SK-N-SH (cell line): ENCODE results near the gene PYGM. TPM values are rescaled to one million over a fixed set of nuclear protein-coding genes. Genes with fewer than 3 reads are reported as not detected.
A peak's percentile ranks its signal among the peaks of the same experiment; 100 is the strongest.

Experiments used
- CTCF ChIA-PET: fragments of 300-600, 350-600 bp; formaldehyde crosslinking; extraction: SDS; loops from one replicate; lab custom pipeline; 2021; lab: Yijun Ruan, JAX
- POLR2A ChIA-PET: fragments of 350-600 bp; sonication (Branson Sonifier 250); formaldehyde crosslinking; extraction: SDS; loops from one replicate; lab custom pipeline; 2020; ENCODE audit warnings: antibody characterized with exemption, inconsistent platforms; lab: Yijun Ruan, JAX
- DNase-seq: peaks from one replicate; pipeline ENCODE4 v3.0.0; 2012
- H2AFZ ChIP-seq: fragments of 200-600 bp; sonication (generic); 2 replicates; pipeline ENCODE4 v1.8.1; 2016; ENCODE audit warnings: antibody characterized with exemption, mild to moderate bottlenecking, low read depth
- H3F3A ChIP-seq: fragments of 200-600 bp; sonication (generic); replicated peaks from 2 replicates; pipeline ENCODE3; 2016; ENCODE audit warnings: antibody characterized with exemption, mild to moderate bottlenecking; ENCODE audit not compliant: insufficient read depth
- H3K27ac ChIP-seq, 2 experiments: fragments of 200-500 bp in 1 of 2; fragments of 200-600 bp in 1 of 2; sonication (Bioruptor generic) in 1 of 2; sonication (generic), shearing (Covaris generic) in 1 of 2; 2 replicates each; pipeline versions ENCODE4 v1.5.1 to v1.6.1; 2014 to 2016; ENCODE audit warnings: low read depth in 2 of 2, inconsistent platforms in 1 of 2, low read length in 1 of 2, mild to moderate bottlenecking in 1 of 2, mixed read lengths in 1 of 2
- H3K27me3 ChIP-seq: fragments of 200-600 bp; sonication (generic), shearing (Covaris generic); 2 replicates; pipeline ENCODE4 v1.6.1; 2016; ENCODE audit warnings: mixed run types; ENCODE audit not compliant: insufficient read depth
- H3K36me3 ChIP-seq, 2 experiments: fragments of 200-500 bp in 1 of 2; fragments of 200-600 bp in 1 of 2; sonication (Bioruptor generic) in 1 of 2; sonication (generic) in 1 of 2; replicated peaks in 1 of 2; 2 replicates each; pipeline versions ENCODE3 to v1.5.1; 2014 to 2016; ENCODE audit warnings: low read length in 1 of 2, mild to moderate bottlenecking in 1 of 2; ENCODE audit not compliant: insufficient read depth in 2 of 2, control insufficient read depth in 1 of 2
- H3K4me1 ChIP-seq, 2 experiments: fragments of 200-500 bp in 1 of 2; fragments of 200-600 bp in 1 of 2; sonication (Bioruptor generic) in 1 of 2; sonication (generic), shearing (Covaris generic) in 1 of 2; 2 replicates each; pipeline versions ENCODE4 v1.5.1 to v1.6.1; 2014 to 2016; ENCODE audit warnings: low read depth in 1 of 2, low read length in 1 of 2, mixed run types in 1 of 2; ENCODE audit not compliant: insufficient read depth in 2 of 2, control insufficient read depth in 1 of 2
- H3K4me2 ChIP-seq: fragments of 200-600 bp; sonication (generic), shearing (Covaris generic); 2 replicates; pipeline ENCODE4 v1.6.1; 2017; ENCODE audit warnings: mixed run types
- H3K4me3 ChIP-seq, 2 experiments: fragments of 200-500 bp in 1 of 2; fragments of 200-600 bp in 1 of 2; sonication (Bioruptor generic) in 1 of 2; sonication (generic), shearing (Covaris generic) in 1 of 2; 2 replicates each; pipeline versions ENCODE4 v1.5.1 to v1.8.1; 2014 to 2016; ENCODE audit warnings: low read depth in 2 of 2, inconsistent platforms in 1 of 2, low read length in 1 of 2, mild to moderate bottlenecking in 1 of 2, mixed read lengths in 1 of 2, moderate library complexity in 1 of 2
- H3K79me2 ChIP-seq: fragments of 200-600 bp; sonication (generic); 2 replicates; pipeline ENCODE4 v1.8.1; 2017; ENCODE audit warnings: mild to moderate bottlenecking; ENCODE audit not compliant: insufficient read depth
- H3K9ac ChIP-seq: fragments of 200-600 bp; sonication (generic); 2 replicates; pipeline ENCODE4 v1.6.1; 2017; ENCODE audit warnings: mixed run types
- H3K9me2 ChIP-seq: fragments of 200-600 bp; sonication (generic); 2 replicates; pipeline ENCODE4 v1.6.1; 2017; ENCODE audit warnings: mixed run types
- H3K9me3 ChIP-seq: fragments of 200-600 bp; sonication (generic); 2 replicates; pipeline ENCODE4 v1.6.1; 2017; ENCODE audit warnings: mixed run types, mild to moderate bottlenecking, moderate library complexity
- H4K20me1 ChIP-seq: fragments of 200-600 bp; sonication (generic); 2 replicates; pipeline ENCODE4 v1.6.1; 2017; ENCODE audit warnings: mild to moderate bottlenecking, mixed run types; ENCODE audit not compliant: insufficient read depth
- CHD2 ChIP-seq: fragments of 150-350 bp; IDR thresholded peaks from 2 replicates; pipeline ENCODE4 v1.6.1; 2018; ENCODE audit warnings: low read length; ENCODE audit not compliant: partially characterized antibody
- CTCF ChIP-seq: fragments of 200-600 bp; sonication (generic); IDR thresholded peaks from 2 replicates; pipeline ENCODE4 v1.6.1; 2017; ENCODE audit warnings: antibody characterized with exemption, mild to moderate bottlenecking, moderate library complexity
- GABPA ChIP-seq: IDR thresholded peaks from 2 replicates; pipeline ENCODE4 v1.4.0; 2012; ENCODE audit warnings: low read depth, mild to moderate bottlenecking
- GATA2 ChIP-seq: sonication (generic); formaldehyde crosslinking; IDR thresholded peaks from 2 replicates; pipeline ENCODE4 v1.5.0; 2020; ENCODE audit warnings: mild to moderate bottlenecking, missing genetic modification reagents
- JUND ChIP-seq: IDR thresholded peaks from 2 replicates; pipeline ENCODE4 v1.4.0; 2012
- MEF2A ChIP-seq: IDR thresholded peaks from 2 replicates; pipeline ENCODE4 v1.4.0; 2012; ENCODE audit warnings: low read depth, borderline replicate concordance
- NFIC ChIP-seq: IDR thresholded peaks from 2 replicates; pipeline ENCODE4 v1.4.0; 2012; ENCODE audit warnings: borderline replicate concordance
- NRF1 ChIP-seq: IDR thresholded peaks from 2 replicates; pipeline ENCODE4 v1.6.1; 2012; ENCODE audit warnings: low read depth, mild to moderate bottlenecking, low read length
- RAD21 ChIP-seq: IDR thresholded peaks from 2 replicates; pipeline ENCODE4 v1.6.1; 2012; ENCODE audit warnings: mild to moderate bottlenecking, low read length
- RXRA ChIP-seq: IDR thresholded peaks from 2 replicates; pipeline ENCODE4 v1.4.0; 2012; ENCODE audit warnings: low read depth, mild to moderate bottlenecking, borderline replicate concordance
- SMC3 ChIP-seq: IDR thresholded peaks from 2 replicates; pipeline ENCODE4 v1.6.1; 2012; ENCODE audit warnings: low read depth, low read length, improper control_type of control experiment
- TCF12 ChIP-seq: IDR thresholded peaks from 2 replicates; pipeline ENCODE4 v1.4.0; 2012
- USF1 ChIP-seq: IDR thresholded peaks from 2 replicates; pipeline ENCODE4 v1.4.0; 2012; ENCODE audit warnings: low read depth, borderline replicate concordance
- YY1 ChIP-seq: IDR thresholded peaks from 2 replicates; pipeline ENCODE4 v1.4.0; 2012; ENCODE audit warnings: low read depth, mild to moderate bottlenecking
- ZBTB33 ChIP-seq: IDR thresholded peaks from 2 replicates; pipeline ENCODE4 v1.4.0; 2012; ENCODE audit warnings: low read depth, borderline replicate concordance
- WGBS: methylation state at CpG from one replicate; pipeline ENCODE4 v1.1.6; 2017; ENCODE audit warnings: low lambda C conversion rate; 5-methylcytosine and 5-hydroxymethylcytosine counted together
- polyA plus RNA-seq, 3 experiments: library from polyadenylated mRNA; depleted of rRNA; stranded (reverse); fragments of >200 nt; gene quantifications; 2 replicates each; pipeline ENCODE4 v1.2.3, GENCODE V29; 2012

The PYGM gene
- polyA plus RNA-seq, 1 of the 3 experiments (the other 2 are of a cell fraction) = 0.08 TPM

- POLR2A ChIA-PET = interaction anchor here (0.6 kb wide), 1 partner anchor 9 kb away, joined by 3 read pairs; the partner anchor contains the start of gene SF1
- Histone ChIP-seq H3K27ac (no peak overlapping the region; a peak in 1 of 4 replicates), H3K4me1 (no peaks in the 10 kb centered on the region), H3K4me2 (no peak overlapping the region), H3K9me2 (no peaks in the 10 kb centered on the region), H2AFZ (no peak overlapping the region), H4K20me1 (no peaks in the 10 kb centered on the region), H3F3A (peaks cover 19% of the 10 kb centered on the region), H3K27me3 (no peaks in the 10 kb centered on the region), H3K9me3 (no peaks in the 10 kb centered on the region), H3K4me3 (no peak overlapping the region; a peak in 1 of 4 replicates), H3K79me2 (no peaks in the 10 kb centered on the region), H3K9ac (no peak overlapping the region), H3K36me3 (peaks cover 0 to 9% of the 10 kb centered on the region in 2 experiments)
- TF ChIP-seq CTCF = peak; percentile 80
- no peak for TF ChIP-seq JUND
- no peak for TF ChIP-seq MEF2A
- no peak for TF ChIP-seq CHD2
- TF ChIP-seq SMC3 = peak; percentile 27; the same call in 1 of the 2 replicates
- TF ChIP-seq YY1 = no peak
- TF ChIP-seq RAD21 = peak; percentile 57
- no peak for TF ChIP-seq NRF1
- DNase-seq = peak; percentile 82
- CTCF ChIA-PET = interaction anchor here (0.5 to 3.4 kb wide), 13 partner anchors 9 to 341 kb away, joined by 3 to 20 read pairs (median 4); partner anchors contain the start of genes CDC42BPG and MAP4K2
- WGBS = 65% methylated on average over 15 of the region's 15 CpGs
Observed at GRCh38 chr11:64787526-64788320, 27.9 kb upstream of the PYGM start.

GRCh38 chr11:64786308-64786707 lies 26.5 kb upstream of the PYGM start:
- ChIA-PET POLR2A (no interaction called here), CTCF (interaction anchor here (0.6 to 3.4 kb wide), 11 partner anchors 11 to 99 kb away, joined by 3 to 20 read pairs (median 4); partner anchors contain the start of genes CDC42BPG, EHD1, MAP4K2 and MEN1)
- H2AFZ ChIP-seq = no peak overlapping the region
- 84% methylated on average over 10 of the region's 10 CpGs for WGBS
- H3K9ac ChIP-seq = no peak overlapping the region
- no peak overlapping the region for H3K4me3 ChIP-seq
- peaks cover 19% of the 10 kb centered on the region for H3F3A ChIP-seq
- H3K79me2 ChIP-seq = no peaks in the 10 kb centered on the region
- H3K27ac ChIP-seq = no peak overlapping the region
- H3K9me2 ChIP-seq = no peaks in the 10 kb centered on the region
- no peak overlapping the region for H3K4me2 ChIP-seq
- peaks cover 0 to 9% of the 10 kb centered on the region in 2 experiments for H3K36me3 ChIP-seq
- no peaks in the 10 kb centered on the region for H4K20me1 ChIP-seq
- no peak for TF ChIP-seq GABPA
- TF ChIP-seq YY1 = no peak
- TF ChIP-seq NFIC = no peak
- no peak for TF ChIP-seq USF1
- no peak for TF ChIP-seq RXRA
- no peak for TF ChIP-seq TCF12
- TF ChIP-seq GATA2 (CRISPR knock-in tag) = no peak
- TF ChIP-seq ZBTB33 = no peak
- TF ChIP-seq, all 33 proteins: peak for 0
- Histone ChIP-seq H3K4me1 (no peaks in the 10 kb centered on the region), H3K9me3 (no peaks in the 10 kb centered on the region), H3K27me3 (no peaks in the 10 kb centered on the region)
- no peak for DNase-seq
